Upper lobe of left lung (tissue), 6 donors: ENCODE measurements around the gene SLC51B. TPM values are rescaled to one million over a fixed set of nuclear protein-coding genes. Genes with fewer than 3 reads are reported as not detected.
A peak's percentile ranks its signal among the peaks of the same experiment; 100 is the strongest.

Experiments
- ATAC-seq, 2 donors: fragments of 200-7000 bp; cut with Tn5 transposase; one replicate each; pipeline ENCODE4 v1.9.1; 2022; ENCODE audit warnings: mild to moderate bottlenecking in 2 of 2, moderate library complexity in 2 of 2; ENCODE audit not compliant: low FRiP score in 2 of 2
- DNase-seq, 2 donors: peaks; one replicate each; pipeline ENCODE4 v3.0.0-alpha.2; 2019 to 2020
- H3K27ac ChIP-seq, 4 donors: fragments of 200-600 bp; sonication (generic); one replicate each; pipeline ENCODE4 v1.5.1; 2016 to 2019
- H3K27me3 ChIP-seq, 4 donors: fragments of 200-600 bp; sonication (generic); one replicate each; pipeline ENCODE4 v1.5.1; 2017 to 2019
- H3K36me3 ChIP-seq, 4 donors: fragments of 200-600 bp; sonication (generic); one replicate each; pipeline ENCODE4 v1.5.1; 2016 to 2019
- H3K4me1 ChIP-seq, 4 donors: fragments of 200-600 bp; sonication (generic); one replicate each; pipeline ENCODE4 v1.5.1; 2018 to 2019
- H3K4me3 ChIP-seq, 4 donors: fragments of 200-600 bp; sonication (generic); one replicate each; pipeline ENCODE4 v1.5.1; 2017 to 2019; ENCODE audit warnings: mild to moderate bottlenecking in 2 of 4, moderate library complexity in 1 of 4
- H3K9me3 ChIP-seq, 4 donors: fragments of 200-600 bp; sonication (generic); one replicate each; pipeline ENCODE4 v1.5.1; 2018 to 2019
- EP300 ChIP-seq, 4 donors: sonication (generic); formaldehyde crosslinking; IDR thresholded peaks; one replicate each; pipeline ENCODE4 v1.5.1; 2017; ENCODE audit warnings: antibody characterized with exemption in 4 of 4, control low read depth in 2 of 4
- POLR2A ChIP-seq, 4 donors: fragments of 450-650 bp; IDR thresholded peaks; one replicate each; pipeline ENCODE4 v1.5.1; 2016 to 2017; ENCODE audit warnings: antibody characterized with exemption in 4 of 4, mild to moderate bottlenecking in 2 of 4
- POLR2AphosphoS5 ChIP-seq, 2 donors: sonication (generic); formaldehyde crosslinking; IDR thresholded peaks; one replicate each; pipeline ENCODE4 v1.5.1; 2017; ENCODE audit warnings: antibody characterized with exemption in 2 of 2
- WGBS, 2 donors: methylation state at CpG; one replicate each; pipeline ENCODE4 v1.1.5; 2017 to 2018; 5-methylcytosine and 5-hydroxymethylcytosine counted together
- total RNA-seq, 6 donors: library from RNA; depleted of rRNA in 4 of 6; stranded (reverse); fragments of >200 nt in 4 of 6; gene quantifications; one replicate each; pipeline versions ENCODE4 v1.1.0 to v1.2.1, GENCODE V29; 2016 to 2021
- TF ChIP-seq, protein P1 (sequence below), 6 experiments: fragments of 450-650 bp in 4 of 6; fragments of 200-600 bp in 2 of 6; sonication (generic) in 2 of 6; IDR thresholded peaks; one replicate each; pipeline ENCODE4 v1.5.1; 2016 to 2019; ENCODE audit warnings: antibody characterized with exemption in 6 of 6
- donor health status: DM: no; HTN: no; CAD: no; lungs with moderate emphysema.
- donor health status: DM: no; HTN: yes; CAD: no; lungs with severe emphysema.

SLC51B gene
- total RNA-seq, 6 donors from 2014 or later: 0.69 to 6.6 (median 4.4) TPM; not detected in 2

DNA sequence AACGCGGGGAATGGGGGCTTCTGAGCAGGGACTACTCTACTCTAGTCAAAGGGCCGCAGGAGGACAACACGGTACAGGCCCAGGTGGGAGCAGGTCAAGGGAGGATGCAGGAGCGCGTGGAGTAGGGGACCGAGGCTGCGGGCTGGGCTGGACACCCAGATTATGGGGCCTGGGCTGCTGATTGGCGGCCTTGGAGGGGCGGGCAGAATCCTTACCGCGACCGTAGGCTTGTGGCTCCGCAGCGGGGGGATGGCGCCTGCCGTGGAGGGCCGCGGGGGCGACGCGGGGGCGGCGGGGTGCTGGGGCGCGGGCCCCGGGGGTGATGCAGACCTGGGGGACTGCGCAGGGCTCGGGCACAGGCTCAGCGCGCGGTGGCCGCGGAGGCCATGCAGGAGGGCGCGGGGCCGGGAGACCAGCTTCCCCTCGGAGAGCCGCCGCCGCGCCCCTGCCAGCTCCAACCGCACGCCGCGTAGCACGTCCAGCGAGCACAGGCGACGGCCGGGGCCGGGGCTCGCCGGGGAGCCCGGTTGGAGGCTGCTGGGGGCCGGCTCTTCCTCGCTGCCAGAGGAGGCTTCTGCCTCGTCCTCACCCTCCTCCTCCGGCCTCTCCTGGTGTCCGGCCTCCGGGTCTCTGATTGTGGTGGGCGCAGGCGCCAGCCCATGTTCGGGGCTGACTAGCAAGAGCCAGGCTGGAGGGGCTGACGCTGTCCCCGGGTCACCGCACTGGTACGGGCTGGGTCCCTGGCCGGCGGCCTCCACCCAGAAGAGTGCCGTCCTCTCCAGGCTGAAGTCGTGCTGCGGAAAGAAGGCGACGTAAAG lies 56.9 kb downstream of the SLC51B start:
- TF ChIP-seq, protein P1, sequence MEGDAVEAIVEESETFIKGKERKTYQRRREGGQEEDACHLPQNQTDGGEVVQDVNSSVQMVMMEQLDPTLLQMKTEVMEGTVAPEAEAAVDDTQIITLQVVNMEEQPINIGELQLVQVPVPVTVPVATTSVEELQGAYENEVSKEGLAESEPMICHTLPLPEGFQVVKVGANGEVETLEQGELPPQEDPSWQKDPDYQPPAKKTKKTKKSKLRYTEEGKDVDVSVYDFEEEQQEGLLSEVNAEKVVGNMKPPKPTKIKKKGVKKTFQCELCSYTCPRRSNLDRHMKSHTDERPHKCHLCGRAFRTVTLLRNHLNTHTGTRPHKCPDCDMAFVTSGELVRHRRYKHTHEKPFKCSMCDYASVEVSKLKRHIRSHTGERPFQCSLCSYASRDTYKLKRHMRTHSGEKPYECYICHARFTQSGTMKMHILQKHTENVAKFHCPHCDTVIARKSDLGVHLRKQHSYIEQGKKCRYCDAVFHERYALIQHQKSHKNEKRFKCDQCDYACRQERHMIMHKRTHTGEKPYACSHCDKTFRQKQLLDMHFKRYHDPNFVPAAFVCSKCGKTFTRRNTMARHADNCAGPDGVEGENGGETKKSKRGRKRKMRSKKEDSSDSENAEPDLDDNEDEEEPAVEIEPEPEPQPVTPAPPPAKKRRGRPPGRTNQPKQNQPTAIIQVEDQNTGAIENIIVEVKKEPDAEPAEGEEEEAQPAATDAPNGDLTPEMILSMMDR (IDR thresholded peaks at IDR 0.05): peak in 2 of 6 experiments; percentile 1 to 18
- TF ChIP-seq POLR2A (IDR thresholded peaks at IDR 0.05): no peak
- Histone ChIP-seq H3K27ac (no peak overlapping the region), H3K4me1 (peaks cover 0 to 8% (median 4%) of the 10 kb centered on the region in 4 donors), H3K9me3 (no peaks in the 10 kb centered on the region), H3K27me3 (no peaks in the 10 kb centered on the region), H3K36me3 (peaks cover 9 to 63% (median 38%) of the 10 kb centered on the region in 4 donors), H3K4me3 (no peak overlapping the region)
- no peak for ATAC-seq
- 80 to 83% methylated on average over 43 to 54 of the region's 75 CpGs for WGBS, 2 donors
- DNase-seq: peak in 1 of 2 donors; percentile 84

DNA sequence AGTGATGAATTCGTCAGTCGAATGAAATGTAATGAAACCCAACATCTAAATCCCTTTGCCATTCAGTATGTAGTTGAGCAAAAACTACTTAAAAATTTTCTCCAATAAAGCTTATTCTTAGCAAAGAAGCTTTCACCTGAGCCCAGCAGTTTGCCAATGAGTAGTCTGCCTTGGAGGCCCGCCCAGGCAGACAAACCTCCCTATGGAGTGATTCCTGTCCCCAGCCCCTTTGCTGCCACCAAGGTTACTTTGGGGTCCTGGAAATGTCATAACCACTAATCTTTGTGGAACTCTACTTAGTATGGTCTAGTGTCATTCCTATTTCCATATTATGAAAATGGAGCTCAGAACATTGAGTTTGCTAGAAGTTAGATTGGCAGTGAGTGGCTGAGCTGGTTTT lies 57.7 kb downstream of the SLC51B start:
- WGBS, 2 donors: 99% methylated on average over 3 of the region's 3 CpGs
- H3K9me3 ChIP-seq: no peaks in the 10 kb centered on the region
- H3K4me1 ChIP-seq: peaks cover 0 to 8% (median 4%) of the 10 kb centered on the region in 4 donors
- H3K4me3 ChIP-seq: no peak overlapping the region
- no peak overlapping the region for H3K27ac ChIP-seq
- ATAC-seq (no peak), DNase-seq (no peak)
- no peaks in the 10 kb centered on the region for H3K27me3 ChIP-seq
- TF ChIP-seq POLR2AphosphoS5 (IDR thresholded peaks at IDR 0.05) (no peak), POLR2A (IDR thresholded peaks at IDR 0.05) (no peak), EP300 (IDR thresholded peaks at IDR 0.05) (no peak)
- H3K36me3 ChIP-seq: peaks cover 9 to 55% (median 32%) of the 10 kb centered on the region in 4 donors

Other genes starting within 250 kb of the SLC51B start
- gene PIF1, start 219.7 kb upstream of the SLC51B start, total RNA-seq: 1 to 10 TPM in 4 of 6 donors, under 1 TPM in 2; 0.61 to 6.2 (median 1.1) TPM
- 10 to 100 TPM; 21.9 to 83.0 (median 51.3) TPM for gene PLEKHO2, start 203.5 kb upstream of the SLC51B start, total RNA-seq
- 10 to 100 TPM in 2 of 6 donors, 1 to 10 TPM in 4; 4.8 to 13.1 (median 6.2) TPM for gene ANKDD1A, start 133.5 kb upstream of the SLC51B start, total RNA-seq
- 100 to 1,000 TPM in 3 of 6 donors, 10 to 100 TPM in 3; 58.8 to 113 (median 94.7) TPM for gene SPG21, start 55.5 kb upstream of the SLC51B start, total RNA-seq
- 10 to 100 TPM; 15.8 to 35.6 (median 25.5) TPM for gene MTFMT, start 15.7 kb upstream of the SLC51B start, total RNA-seq
- 10 to 100 TPM; 12.8 to 49.9 (median 24.9) TPM for gene RASL12, start 22.6 kb downstream of the SLC51B start, total RNA-seq
- not detected for gene KBTBD13, start 31.4 kb downstream of the SLC51B start, total RNA-seq
- 10 to 100 TPM in 1 of 6 donors, 1 to 10 TPM in 5; 3.3 to 10.5 (median 4.8) TPM for gene UBAP1L, start 69.8 kb downstream of the SLC51B start, total RNA-seq
- 10 to 100 TPM; 14.9 to 38.8 (median 20.0) TPM for gene PDCD7, start 88.4 kb downstream of the SLC51B start, total RNA-seq
- gene CLPX, start 140.0 kb downstream of the SLC51B start, total RNA-seq: 100 to 1,000 TPM in 1 of 6 donors, 10 to 100 TPM in 5; 39.3 to 105 (median 49.4) TPM
- 1 to 10 TPM; 1.0 to 5.2 (median 2.6) TPM for gene CILP, start 166.1 kb downstream of the SLC51B start, total RNA-seq
- gene PARP16, start 241.5 kb downstream of the SLC51B start, total RNA-seq: 10 to 100 TPM in 1 of 6 donors, 1 to 10 TPM in 5; 6.3 to 20.6 (median 7.9) TPM